Bronchial epithelial cell (primary cell): Measurements from ENCODE around the gene MLXIP. TPM values are rescaled to one million over a fixed set of nuclear protein-coding genes. Genes with fewer than 3 reads are reported as not detected.

Experiments
- DNase-seq: peaks from one replicate; pipeline ENCODE4 v3.0.0-alpha.2; 2010; ENCODE audit warnings: low read depth
- FAIRE-seq: peaks from 2 replicates; lab custom pipeline; 2011; peaks lifted over from hg19 to GRCh38; lab: Jason Lieb, UNC
- H3K27me3 ChIP-seq: 2 replicates; pipeline ENCODE4 v1.5.1; 2011; ENCODE audit warnings: low read length; ENCODE audit not compliant: control insufficient read depth, insufficient read depth
- H3K36me3 ChIP-seq: 2 replicates; pipeline ENCODE4 v1.5.1; 2011; ENCODE audit warnings: low read length; ENCODE audit not compliant: control insufficient read depth, insufficient read depth
- H3K4me3 ChIP-seq: 2 replicates; pipeline ENCODE4 v1.5.1; 2011; ENCODE audit warnings: mild to moderate bottlenecking, low read depth, low read length, control low read depth
- CTCF ChIP-seq: IDR thresholded peaks from 2 replicates; pipeline ENCODE4 v1.5.1; 2011; ENCODE audit warnings: mild to moderate bottlenecking, moderate library complexity, low read length, control low read depth, inconsistent platforms; ENCODE audit not compliant: insufficient read depth, severe bottlenecking
- total RNA-seq: library from RNA; depleted of rRNA; stranded (reverse); fragments of >200 nt; gene quantifications from 2 replicates; pipeline ENCODE4 v1.2.1, GENCODE V29; 2014

Gene MLXIP
- total RNA-seq, 1 donor from 2014 or later, result 9.2 TPM

- H3K4me3 ChIP-seq, result no peak overlapping the region
- peaks cover 8% of the 10 kb centered on the region for H3K36me3 ChIP-seq
- no peaks in the 10 kb centered on the region for H3K27me3 ChIP-seq
- TF ChIP-seq CTCF, result no peak
- FAIRE-seq, result no peak
- DNase-seq, result no peak
Measured at GRCh38 chr12:122088179-122088810, 9.7 kb downstream of the MLXIP start.

GRCh38 chr12:122089077-122089476 lies 10.5 kb downstream of the MLXIP start:
- DNase-seq (no peak), FAIRE-seq (no peak)
- no peak for TF ChIP-seq CTCF
- Histone ChIP-seq H3K36me3 (peaks cover 6% of the 10 kb centered on the region), H3K27me3 (no peaks in the 10 kb centered on the region), H3K4me3 (no peak overlapping the region)

- DNase-seq (no peak), FAIRE-seq (no peak)
- H3K27me3 ChIP-seq, result no peaks in the 10 kb centered on the region
- H3K36me3 ChIP-seq, result peaks cover 4% of the 10 kb centered on the region
- H3K4me3 ChIP-seq, result no peak overlapping the region
- TF ChIP-seq CTCF, result no peak
Measured at GRCh38 chr12:122090759-122091515, 12.4 kb downstream of the MLXIP start.

- TF ChIP-seq CTCF, result no peak
Measured at GRCh38 chr12:122093098-122093883, 14.7 kb downstream of the MLXIP start.

GRCh38 chr12:122094137-122094734 lies 15.7 kb downstream of the MLXIP start:
- H3K36me3 ChIP-seq, result no peaks in the 10 kb centered on the region
- H3K4me3 ChIP-seq, result no peak overlapping the region
- DNase-seq (no peak), FAIRE-seq (no peak)
- TF ChIP-seq CTCF, result no peak
- H3K27me3 ChIP-seq, result no peaks in the 10 kb centered on the region

More at GRCh38 chr12:122093098-122093883, 14.7 kb downstream of the MLXIP start:
- DNase-seq (no peak), FAIRE-seq (no peak)
- Histone ChIP-seq H3K27me3 (no peaks in the 10 kb centered on the region), H3K36me3 (no peaks in the 10 kb centered on the region), H3K4me3 (no peak overlapping the region)
